SK-N-SH treated with all-trans-retinoic acid at 6 μM for 48 hours (cell line): ENCODE data around the gene VWF.

Source experiments
- CSDC2 ChIP-seq: fragments of 250-450 bp; sonication (Bioruptor Pico); IDR thresholded peaks from 2 replicates; pipeline ENCODE4 v1.5.0; 2020; ENCODE audit warnings: mild to moderate bottlenecking, moderate library complexity
- ESRRG ChIP-seq: fragments of 250-450 bp; sonication (Bioruptor Pico); IDR thresholded peaks from 2 replicates; pipeline ENCODE4 v1.6.1; 2021; ENCODE audit warnings: mild to moderate bottlenecking
- GLIS3 ChIP-seq: fragments of 250-450 bp; sonication (Bioruptor Pico); IDR thresholded peaks from 2 replicates; pipeline ENCODE4 v1.5.0; 2020; ENCODE audit warnings: mild to moderate bottlenecking, moderate library complexity
- ISL1 ChIP-seq: fragments of 250-450 bp; sonication (Bioruptor Pico); IDR thresholded peaks from 2 replicates; pipeline ENCODE4 v2.1.2; 2022; ENCODE audit warnings: mild to moderate bottlenecking, moderate library complexity
- RARB ChIP-seq: fragments of 250-450 bp; sonication (Bioruptor Pico); IDR thresholded peaks from 2 replicates; pipeline ENCODE4 v1.8.0; 2021; ENCODE audit warnings: mild to moderate bottlenecking, moderate library complexity
- ZFP3 ChIP-seq: fragments of 250-450 bp; sonication (Bioruptor Pico); IDR thresholded peaks from 2 replicates; pipeline ENCODE4 v1.5.0; 2020; ENCODE audit warnings: mild to moderate bottlenecking, moderate library complexity
- ZFP30 ChIP-seq: fragments of 450-650 bp; formaldehyde crosslinking; IDR thresholded peaks from 2 replicates; pipeline ENCODE4 v1.5.0; 2022; ENCODE audit warnings: mild to moderate bottlenecking, moderate library complexity
- ZNF565 ChIP-seq: fragments of 450-650 bp; formaldehyde crosslinking; conservative IDR thresholded peaks from 2 replicates; pipeline ENCODE4 v1.5.0; 2020; ENCODE audit warnings: low read depth, mild to moderate bottlenecking, moderate library complexity
- TF ChIP-seq, protein P1 (sequence below): fragments of 250-450 bp; sonication (Bioruptor Pico); IDR thresholded peaks from 2 replicates; pipeline ENCODE4 v1.5.1; 2020; ENCODE audit warnings: low read depth, mild to moderate bottlenecking, moderate library complexity
- TF ChIP-seq, protein P2 (sequence below): fragments of 250-450 bp; sonication (Bioruptor Pico); IDR thresholded peaks from 2 replicates; pipeline ENCODE4 v1.8.0; 2020; ENCODE audit warnings: mild to moderate bottlenecking, moderate library complexity, borderline replicate concordance
- TF ChIP-seq, protein P3 (sequence below): fragments of 250-450 bp; sonication (Bioruptor Pico); IDR thresholded peaks from 2 replicates; pipeline ENCODE4 v1.8.0; 2021; ENCODE audit warnings: low read depth, mild to moderate bottlenecking, moderate library complexity, borderline replicate concordance

GRCh38 chr12:5997260-5997659, 127.2 kb downstream of the VWF start:
- TF ChIP-seq, protein P1, sequence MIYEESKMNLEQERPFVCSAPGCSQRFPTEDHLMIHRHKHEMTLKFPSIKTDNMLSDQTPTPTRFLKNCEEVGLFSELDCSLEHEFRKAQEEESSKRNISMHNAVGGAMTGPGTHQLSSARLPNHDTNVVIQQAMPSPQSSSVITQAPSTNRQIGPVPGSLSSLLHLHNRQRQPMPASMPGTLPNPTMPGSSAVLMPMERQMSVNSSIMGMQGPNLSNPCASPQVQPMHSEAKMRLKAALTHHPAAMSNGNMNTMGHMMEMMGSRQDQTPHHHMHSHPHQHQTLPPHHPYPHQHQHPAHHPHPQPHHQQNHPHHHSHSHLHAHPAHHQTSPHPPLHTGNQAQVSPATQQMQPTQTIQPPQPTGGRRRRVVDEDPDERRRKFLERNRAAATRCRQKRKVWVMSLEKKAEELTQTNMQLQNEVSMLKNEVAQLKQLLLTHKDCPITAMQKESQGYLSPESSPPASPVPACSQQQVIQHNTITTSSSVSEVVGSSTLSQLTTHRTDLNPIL (CRISPR knock-in tag) = no peak
- no peak for TF ChIP-seq ISL1 (CRISPR knock-in tag)
- no peak for TF ChIP-seq ZNF565
- TF ChIP-seq CSDC2 = no peak
- no peak for TF ChIP-seq ESRRG (CRISPR knock-in tag)
- no peak for TF ChIP-seq RARB (CRISPR knock-in tag)
- TF ChIP-seq ZFP3 = no peak
- TF ChIP-seq, protein P2, sequence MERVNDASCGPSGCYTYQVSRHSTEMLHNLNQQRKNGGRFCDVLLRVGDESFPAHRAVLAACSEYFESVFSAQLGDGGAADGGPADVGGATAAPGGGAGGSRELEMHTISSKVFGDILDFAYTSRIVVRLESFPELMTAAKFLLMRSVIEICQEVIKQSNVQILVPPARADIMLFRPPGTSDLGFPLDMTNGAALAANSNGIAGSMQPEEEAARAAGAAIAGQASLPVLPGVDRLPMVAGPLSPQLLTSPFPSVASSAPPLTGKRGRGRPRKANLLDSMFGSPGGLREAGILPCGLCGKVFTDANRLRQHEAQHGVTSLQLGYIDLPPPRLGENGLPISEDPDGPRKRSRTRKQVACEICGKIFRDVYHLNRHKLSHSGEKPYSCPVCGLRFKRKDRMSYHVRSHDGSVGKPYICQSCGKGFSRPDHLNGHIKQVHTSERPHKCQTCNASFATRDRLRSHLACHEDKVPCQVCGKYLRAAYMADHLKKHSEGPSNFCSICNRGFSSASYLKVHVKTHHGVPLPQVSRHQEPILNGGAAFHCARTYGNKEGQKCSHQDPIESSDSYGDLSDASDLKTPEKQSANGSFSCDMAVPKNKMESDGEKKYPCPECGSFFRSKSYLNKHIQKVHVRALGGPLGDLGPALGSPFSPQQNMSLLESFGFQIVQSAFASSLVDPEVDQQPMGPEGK (CRISPR knock-in tag) = no peak
- TF ChIP-seq ZFP30 (CRISPR knock-in tag) = no peak
- no peak for TF ChIP-seq GLIS3 (CRISPR knock-in tag)
- TF ChIP-seq, protein P3, sequence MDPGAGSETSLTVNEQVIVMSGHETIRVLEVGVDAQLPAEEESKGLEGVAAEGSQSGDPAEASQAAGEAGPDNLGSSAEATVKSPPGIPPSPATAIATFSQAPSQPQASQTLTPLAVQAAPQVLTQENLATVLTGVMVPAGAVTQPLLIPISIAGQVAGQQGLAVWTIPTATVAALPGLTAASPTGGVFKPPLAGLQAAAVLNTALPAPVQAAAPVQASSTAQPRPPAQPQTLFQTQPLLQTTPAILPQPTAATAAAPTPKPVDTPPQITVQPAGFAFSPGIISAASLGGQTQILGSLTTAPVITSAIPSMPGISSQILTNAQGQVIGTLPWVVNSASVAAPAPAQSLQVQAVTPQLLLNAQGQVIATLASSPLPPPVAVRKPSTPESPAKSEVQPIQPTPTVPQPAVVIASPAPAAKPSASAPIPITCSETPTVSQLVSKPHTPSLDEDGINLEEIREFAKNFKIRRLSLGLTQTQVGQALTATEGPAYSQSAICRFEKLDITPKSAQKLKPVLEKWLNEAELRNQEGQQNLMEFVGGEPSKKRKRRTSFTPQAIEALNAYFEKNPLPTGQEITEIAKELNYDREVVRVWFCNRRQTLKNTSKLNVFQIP = no peak
